Endometrium (tissue), 2 donors: Measurements from ENCODE around the gene RNF34.

Source experiments
- FAIRE-seq: peaks from 2 replicates; lab custom pipeline; 2012; peaks lifted over from hg19 to GRCh38; lab: Jason Lieb, UNC
- donor health status: control.
- donor health status: control.

The RNF34 gene

GRCh38 chr12:121466794-121467637 lies 67.1 kb downstream of the RNF34 start:
- no peak for FAIRE-seq

- no peak for FAIRE-seq
Observed at GRCh38 chr12:121467638-121468498, 68.0 kb downstream of the RNF34 start.

GRCh38 chr12:121468499-121468801 lies 68.5 kb downstream of the RNF34 start:
- no peak for FAIRE-seq

GRCh38 chr12:121470751-121471150 lies 70.8 kb downstream of the RNF34 start:
- no peak for FAIRE-seq

- no peak for FAIRE-seq
Observed at GRCh38 chr12:121472150-121472905, 72.4 kb downstream of the RNF34 start.
